ENCODE data around the gene NEDD4L. TPM values are rescaled to one million over a fixed set of nuclear protein-coding genes. Genes with fewer than 3 reads are reported as not detected.
A peak's percentile ranks its signal among the peaks of the same experiment; 100 is the strongest.

The NEDD4L gene
- total RNA-seq, 4 donors from 2014 or later: 44.0 to 104 (median 59.6) TPM

- 83% methylated on average over 6 of the region's 6 CpGs for WGBS
- Histone ChIP-seq H3K9me3 (no peaks in the 10 kb centered on the region), H3K36me3 (no peaks in the 10 kb centered on the region), H3K4me3 (no peak overlapping the region), H3K27me3 (no peaks in the 10 kb centered on the region), H3K27ac (peak overlapping the region; percentile 74), H3K4me1 (peaks cover 27% of the 10 kb centered on the region)
- TF ChIP-seq EP300 (IDR thresholded peaks at IDR 0.05) (no peak), POLR2AphosphoS5 (IDR thresholded peaks at IDR 0.05) (no peak), POLR2A (IDR thresholded peaks at IDR 0.05) (no peak), CTCF (IDR thresholded peaks at IDR 0.05) (no peak)
- DNase-seq (ENCODE audit: low spot score in 2 of 2): no peak
Measured at GRCh38 chr18:58284699-58285448, 240.8 kb downstream of the NEDD4L start.

- Histone ChIP-seq H3K27ac (peak overlapping the region; percentile 78), H3K4me1 (peaks cover 27% of the 10 kb centered on the region), H3K9me3 (no peaks in the 10 kb centered on the region), H3K36me3 (no peaks in the 10 kb centered on the region), H3K4me3 (no peak overlapping the region), H3K27me3 (no peaks in the 10 kb centered on the region)
- 80% methylated on average over 4 of the region's 4 CpGs for WGBS
- no peak for DNase-seq (ENCODE audit: low spot score in 2 of 2)
- no peak for TF ChIP-seq POLR2A (IDR thresholded peaks at IDR 0.05)
- TF ChIP-seq POLR2AphosphoS5 (IDR thresholded peaks at IDR 0.05): no peak
- TF ChIP-seq CTCF (IDR thresholded peaks at IDR 0.05): no peak
- no peak for TF ChIP-seq EP300 (IDR thresholded peaks at IDR 0.05)
Measured at GRCh38 chr18:58285449-58286130, 241.6 kb downstream of the NEDD4L start.

GRCh38 chr18:58286632-58287352 is 242.8 kb downstream of the NEDD4L start:
- peaks cover 27% of the 10 kb centered on the region for H3K4me1 ChIP-seq

GRCh38 chr18:58287353-58288274 is 243.6 kb downstream of the NEDD4L start:
- peaks cover 27% of the 10 kb centered on the region for H3K4me1 ChIP-seq
- no peak overlapping the region for H3K4me3 ChIP-seq
- no peak for DNase-seq (ENCODE audit: low spot score in 2 of 2)
- H3K27ac ChIP-seq: peak overlapping the region; percentile 51
- H3K9me3 ChIP-seq: no peaks in the 10 kb centered on the region
- WGBS: 69% methylated on average over 11 of the region's 11 CpGs
- H3K27me3 ChIP-seq: no peaks in the 10 kb centered on the region
- H3K36me3 ChIP-seq: no peaks in the 10 kb centered on the region
- no peak for TF ChIP-seq CTCF (IDR thresholded peaks at IDR 0.05)
- TF ChIP-seq POLR2AphosphoS5 (IDR thresholded peaks at IDR 0.05): no peak
- TF ChIP-seq EP300 (IDR thresholded peaks at IDR 0.05): no peak
- no peak for TF ChIP-seq POLR2A (IDR thresholded peaks at IDR 0.05)

More at GRCh38 chr18:58286632-58287352, 242.8 kb downstream of the NEDD4L start:
- H3K9me3 ChIP-seq: no peaks in the 10 kb centered on the region
- TF ChIP-seq POLR2AphosphoS5 (IDR thresholded peaks at IDR 0.05) (no peak), CTCF (IDR thresholded peaks at IDR 0.05) (no peak), POLR2A (IDR thresholded peaks at IDR 0.05) (no peak), EP300 (IDR thresholded peaks at IDR 0.05) (no peak)
- no peaks in the 10 kb centered on the region for H3K27me3 ChIP-seq
- WGBS: 84% methylated on average over 4 of the region's 4 CpGs
- no peak for DNase-seq (ENCODE audit: low spot score in 2 of 2)
- peak overlapping the region; percentile 78 for H3K27ac ChIP-seq
- no peaks in the 10 kb centered on the region for H3K36me3 ChIP-seq
- H3K4me3 ChIP-seq: no peak overlapping the region
